ENCODE results near the gene CX3CR1.

The CX3CR1 gene

DNA sequence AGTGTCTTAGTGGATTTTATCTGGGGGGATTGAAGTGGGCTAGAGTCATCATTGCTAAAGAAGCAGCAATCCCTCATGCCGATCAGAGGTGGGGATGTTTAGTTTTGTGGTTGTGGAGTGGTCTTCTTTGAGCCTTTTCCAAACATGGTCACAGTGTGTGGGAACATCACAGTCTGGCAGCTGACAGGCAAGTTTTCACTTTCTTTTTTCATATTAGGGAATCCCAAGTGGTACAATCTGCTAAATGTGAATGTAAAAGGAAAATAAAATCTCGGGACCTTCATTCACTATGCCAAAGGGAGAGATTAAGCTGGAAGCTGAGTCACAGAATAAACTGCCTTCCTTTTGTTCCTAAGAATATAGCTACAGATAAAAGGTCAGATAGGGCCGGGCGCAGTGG is 10.4 kb upstream of the CX3CR1 start:
- DNase-seq = no peak

DNA sequence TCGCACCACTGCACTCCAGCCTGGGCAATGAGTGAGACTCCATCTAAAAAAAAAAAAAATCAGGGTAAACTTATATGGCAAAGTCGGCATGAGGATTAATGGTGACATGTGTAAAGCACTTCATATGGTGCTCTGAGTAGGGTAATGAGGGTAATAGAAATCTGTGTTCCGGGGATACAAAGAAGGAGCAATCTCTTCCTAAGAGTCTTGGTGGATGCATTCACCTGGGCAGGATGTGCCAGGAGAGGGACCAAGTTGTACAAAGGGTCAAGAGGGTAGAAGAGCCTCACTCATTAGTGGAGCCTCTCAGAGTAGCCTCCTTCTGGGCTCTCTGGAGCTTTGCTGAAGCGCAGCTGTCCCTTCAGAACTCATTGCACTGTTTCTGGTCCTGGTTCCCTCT is 9.3 kb upstream of the CX3CR1 start:
- DNase-seq = no peak

DNA sequence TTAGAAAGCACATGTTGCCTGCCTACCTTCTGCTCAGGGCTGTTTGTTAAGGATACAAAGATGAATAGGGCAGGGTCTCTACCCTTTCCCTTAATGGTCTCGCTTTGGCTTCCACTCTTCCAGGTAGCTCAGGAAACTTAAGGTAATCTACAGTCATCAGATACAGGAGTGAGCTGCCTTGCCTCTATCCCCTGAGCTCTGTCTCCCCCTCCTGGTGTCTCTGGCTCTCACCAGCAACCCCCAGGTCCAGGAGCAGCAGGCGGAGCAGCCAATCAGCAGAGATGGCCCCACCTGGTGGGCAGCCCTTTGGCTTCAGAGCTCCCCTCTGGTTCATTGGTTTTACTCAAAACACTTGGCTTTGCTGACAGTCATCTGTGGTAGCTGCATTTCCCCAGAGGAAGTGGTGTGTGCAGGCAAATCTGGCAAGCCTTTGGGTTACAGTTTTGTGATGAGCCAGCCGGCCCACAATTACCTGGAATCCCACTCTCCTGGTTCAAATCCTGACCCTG is 8.5 kb upstream of the CX3CR1 start:
- peak; percentile 75 for DNase-seq

GRCh38 chr3:39287216-39288164 is 7.7 kb upstream of the CX3CR1 start:
- no peak for DNase-seq

DNA sequence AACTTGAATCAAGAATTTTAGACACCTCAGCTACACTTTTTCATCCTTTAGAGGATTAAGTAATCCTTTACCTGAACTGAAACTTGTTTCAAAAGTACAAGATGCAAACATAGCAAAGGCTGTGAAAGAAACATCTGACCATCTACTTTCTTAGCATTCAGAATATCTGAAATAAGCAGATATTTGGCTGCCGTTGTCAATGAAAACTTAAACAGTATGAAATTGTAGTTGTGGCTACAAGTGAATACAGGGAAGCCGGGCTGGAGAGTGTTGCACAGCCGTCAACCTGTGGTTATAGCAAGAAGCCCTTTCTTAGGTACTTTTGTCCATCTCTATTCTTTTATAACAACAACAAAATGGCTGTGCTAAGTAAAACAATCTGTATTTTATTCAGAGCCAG is 6.9 kb upstream of the CX3CR1 start:
- DNase-seq = no peak

DNA sequence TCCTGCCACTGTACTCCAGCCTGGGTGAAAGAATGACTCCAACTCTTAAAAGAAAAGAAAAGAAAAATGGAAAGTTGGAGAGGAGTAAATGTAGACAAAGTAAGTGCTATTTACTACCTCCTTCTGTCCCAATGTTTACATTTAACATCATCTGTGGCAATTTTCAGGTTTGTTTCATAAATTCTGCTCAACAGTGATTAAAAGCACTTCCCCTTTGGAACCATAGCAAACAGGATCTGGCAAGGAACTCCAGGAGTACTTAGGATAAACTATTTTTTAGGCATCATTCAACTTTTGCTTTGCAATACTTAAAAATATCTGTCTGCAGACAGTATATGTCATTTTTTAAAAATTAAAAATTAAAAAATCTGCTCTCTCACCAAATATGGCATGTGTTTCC is 5.5 kb upstream of the CX3CR1 start:
- no peak for DNase-seq

DNA sequence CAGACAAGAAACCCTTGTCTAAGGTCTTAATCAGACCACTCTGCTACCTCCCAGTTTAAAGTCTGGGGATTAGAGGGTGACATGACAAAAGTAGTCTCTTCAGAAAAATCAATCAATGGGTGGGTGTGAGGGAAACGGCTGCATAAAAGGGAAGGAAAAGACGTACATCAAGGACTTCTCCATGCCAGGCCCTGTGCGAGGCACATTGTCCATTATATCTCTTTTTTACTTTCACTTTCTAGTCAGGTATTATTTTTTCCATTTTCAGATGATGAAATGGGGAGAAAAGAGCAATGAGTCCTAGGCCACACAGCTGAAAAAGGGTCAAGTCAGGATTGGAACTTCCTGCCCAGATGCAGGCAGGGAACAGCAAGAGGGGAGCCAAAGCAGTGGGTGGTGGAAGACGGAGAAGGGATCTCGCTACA is 4.6 kb upstream of the CX3CR1 start:
- no peak for DNase-seq

- DNase-seq = no peak
These were observed 2.2 kb upstream of the CX3CR1 start for GRCh38 chr3:39282057-39282456.

- no peak for DNase-seq
These were observed 1.7 kb upstream of the CX3CR1 start for GRCh38 chr3:39281533-39281932.

- no peak for DNase-seq
These were observed 735 bp upstream of the CX3CR1 start for GRCh38 chr3:39280571-39280970.

DNA sequence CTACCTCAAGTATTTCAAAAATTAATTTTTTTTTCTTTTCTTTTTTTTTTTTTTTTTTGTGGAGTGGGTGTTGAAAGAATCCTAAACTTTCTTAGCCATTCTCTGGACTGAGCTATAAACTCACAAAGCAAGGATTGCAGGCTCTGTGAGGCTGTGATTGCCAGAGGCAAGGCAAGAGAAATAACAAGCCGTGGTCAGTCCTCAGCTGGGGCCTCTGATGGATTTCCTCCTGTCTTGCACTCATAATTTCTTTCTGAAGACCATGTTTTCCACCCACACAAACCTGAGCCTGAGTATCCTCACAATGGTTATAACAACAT is 1.3 kb downstream of the CX3CR1 start:
- no peak for DNase-seq

DNA sequence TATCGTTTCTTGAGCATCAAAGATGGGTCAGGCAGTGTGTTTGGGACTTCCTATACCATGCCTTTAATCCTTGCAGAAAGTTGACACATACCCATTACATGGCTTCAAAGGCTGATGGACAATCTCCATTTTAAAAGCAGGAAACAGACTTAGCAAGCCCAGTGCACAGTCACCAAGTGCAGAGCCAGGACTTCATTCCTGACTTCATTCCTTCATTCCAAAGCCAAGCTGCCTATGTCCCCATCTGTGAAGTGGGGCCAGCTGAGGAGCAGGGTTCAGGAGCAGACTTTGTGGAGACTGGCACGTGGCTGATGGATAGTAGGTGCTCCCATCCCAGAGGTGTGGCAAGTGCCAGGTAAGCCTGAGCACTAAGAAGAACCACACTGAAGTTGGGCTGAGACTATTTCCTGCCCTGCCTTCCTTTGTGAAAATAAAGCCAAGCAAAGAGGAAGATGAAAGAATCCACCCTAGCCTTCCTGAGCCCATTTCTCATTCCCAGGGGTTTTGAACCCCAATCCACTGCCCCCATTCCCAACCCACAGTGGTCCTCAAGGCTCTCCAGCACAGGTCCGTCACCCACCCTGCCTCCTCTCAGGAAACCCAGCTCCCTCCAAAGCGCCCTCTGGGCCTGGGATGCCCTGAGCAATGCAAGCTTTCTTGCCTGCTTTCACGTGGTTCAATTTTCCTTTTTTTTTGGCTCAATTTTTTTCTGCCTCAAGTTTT is 1.8 kb downstream of the CX3CR1 start:
- no peak for DNase-seq

- DNase-seq = no peak
These were observed 3.1 kb downstream of the CX3CR1 start for GRCh38 chr3:39276746-39277145.

- no peak for DNase-seq
These were observed 3.8 kb downstream of the CX3CR1 start for GRCh38 chr3:39275963-39276593.

DNA sequence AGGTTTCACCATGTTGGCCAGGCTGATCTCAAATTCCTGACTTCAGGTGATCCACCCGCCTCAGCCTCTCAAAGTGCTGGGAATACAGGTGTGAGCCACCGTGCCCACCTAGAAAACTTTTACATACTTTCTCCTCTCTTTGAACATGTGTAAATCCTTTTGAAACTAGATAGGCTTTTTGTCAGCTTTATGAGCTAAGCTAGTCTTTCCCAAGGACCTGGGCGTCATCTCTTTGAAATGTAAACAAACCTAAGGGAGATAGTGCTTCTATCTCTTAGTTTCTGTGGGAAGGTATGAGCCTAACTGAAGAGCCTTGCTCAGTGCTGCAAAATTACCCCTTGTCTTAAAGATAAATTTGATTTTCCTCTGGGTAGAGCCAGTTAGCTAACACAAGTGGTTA is 4.8 kb downstream of the CX3CR1 start:
- no peak for DNase-seq

DNA sequence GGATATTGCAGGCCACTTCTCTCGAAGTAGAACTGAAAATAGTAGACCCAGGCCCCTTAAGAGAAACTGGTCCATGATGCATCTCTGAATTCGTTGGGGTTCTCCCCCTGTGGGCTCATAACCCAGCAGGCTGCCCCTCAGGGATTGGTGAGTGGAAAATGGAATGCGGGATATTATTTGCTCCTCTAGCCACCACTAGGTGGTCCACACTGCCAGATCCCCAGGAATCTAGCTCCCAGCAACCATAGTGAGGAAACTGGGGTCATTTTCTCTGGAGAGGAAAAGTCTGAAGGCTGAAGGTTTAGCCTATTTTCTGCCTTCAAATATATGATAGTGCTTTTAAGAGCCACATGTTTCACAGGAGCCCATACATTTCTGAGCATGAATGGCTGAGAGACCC is 6.7 kb downstream of the CX3CR1 start:
- no peak for DNase-seq

DNA sequence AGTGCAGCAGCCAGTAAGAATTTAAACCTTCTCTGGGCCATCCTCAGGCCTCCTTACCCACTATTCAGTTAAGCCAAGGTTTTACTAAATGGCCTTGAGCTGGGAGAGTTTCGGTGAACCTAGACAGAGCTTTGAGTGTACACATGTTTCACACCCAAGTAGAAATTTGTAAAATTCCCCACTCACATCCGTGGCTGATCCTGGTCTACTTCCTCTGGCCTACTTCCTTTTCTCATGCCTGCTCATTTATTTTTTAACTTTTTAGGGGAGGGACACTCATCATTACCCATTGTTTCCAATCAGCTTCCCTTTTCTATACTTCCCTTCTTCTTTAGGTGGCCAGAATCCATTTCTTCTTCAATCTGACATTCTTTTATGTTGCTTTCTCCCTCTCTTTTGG is 7.6 kb downstream of the CX3CR1 start:
- no peak for DNase-seq

- DNase-seq = no peak
These were observed 8.4 kb downstream of the CX3CR1 start for GRCh38 chr3:39271363-39271914.

- DNase-seq = no peak
These were observed 10.3 kb downstream of the CX3CR1 start for GRCh38 chr3:39269528-39269927.

GRCh38 chr3:39268549-39268900 is 11.3 kb downstream of the CX3CR1 start:
- no peak for DNase-seq

GRCh38 chr3:39267631-39268548 is 11.9 kb downstream of the CX3CR1 start:
- DNase-seq = no peak

- DNase-seq = no peak
These were observed 15.8 kb downstream of the CX3CR1 start for GRCh38 chr3:39264053-39264452.

Measured in COR-L47 (cell line).